ENCODE data around the gene KRTAP2-2.
"Not testable (repeated sequence)": the region's sequence is repeated elsewhere in the genome, so short reads cannot be mapped to it uniquely, and the experiment has no call there.

GRCh38 chr17:41054556-41054955 is 474 bp downstream of the KRTAP2-2 start:
- not testable (repeated sequence) for TF ChIP-seq TAF1, POLR2A, POLR2AphosphoS5 (IDR thresholded peaks at IDR 0.05; ENCODE audit: low read depth, low read length)

Data from GM12891 (cell line).